ENCODE data around the gene DDX3X.

DDX3X gene

GRCh38 chrX:41347186-41347585 lies 13.2 kb downstream of the DDX3X start:
- TF ChIP-seq, protein P1, sequence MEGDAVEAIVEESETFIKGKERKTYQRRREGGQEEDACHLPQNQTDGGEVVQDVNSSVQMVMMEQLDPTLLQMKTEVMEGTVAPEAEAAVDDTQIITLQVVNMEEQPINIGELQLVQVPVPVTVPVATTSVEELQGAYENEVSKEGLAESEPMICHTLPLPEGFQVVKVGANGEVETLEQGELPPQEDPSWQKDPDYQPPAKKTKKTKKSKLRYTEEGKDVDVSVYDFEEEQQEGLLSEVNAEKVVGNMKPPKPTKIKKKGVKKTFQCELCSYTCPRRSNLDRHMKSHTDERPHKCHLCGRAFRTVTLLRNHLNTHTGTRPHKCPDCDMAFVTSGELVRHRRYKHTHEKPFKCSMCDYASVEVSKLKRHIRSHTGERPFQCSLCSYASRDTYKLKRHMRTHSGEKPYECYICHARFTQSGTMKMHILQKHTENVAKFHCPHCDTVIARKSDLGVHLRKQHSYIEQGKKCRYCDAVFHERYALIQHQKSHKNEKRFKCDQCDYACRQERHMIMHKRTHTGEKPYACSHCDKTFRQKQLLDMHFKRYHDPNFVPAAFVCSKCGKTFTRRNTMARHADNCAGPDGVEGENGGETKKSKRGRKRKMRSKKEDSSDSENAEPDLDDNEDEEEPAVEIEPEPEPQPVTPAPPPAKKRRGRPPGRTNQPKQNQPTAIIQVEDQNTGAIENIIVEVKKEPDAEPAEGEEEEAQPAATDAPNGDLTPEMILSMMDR (IDR thresholded peaks at IDR 0.05; ENCODE audit: low read depth, low read length, missing control alignments) = no peak
- H3K4me3 ChIP-seq (replicated peaks; ENCODE audit: low read depth, low read length) = no peak overlapping the region
- no peak for DNase-seq (ENCODE audit: extremely low read depth, low read depth)

GRCh38 chrX:41348551-41348950 lies 14.6 kb downstream of the DDX3X start:
- DNase-seq (ENCODE audit: extremely low read depth, low read depth) = no peak
- H3K4me3 ChIP-seq (replicated peaks; ENCODE audit: low read depth, low read length) = no peak overlapping the region
- TF ChIP-seq, protein P1 (IDR thresholded peaks at IDR 0.05; ENCODE audit: low read depth, low read length, missing control alignments) = no peak

- no peak for DNase-seq (ENCODE audit: extremely low read depth, low read depth)
- TF ChIP-seq, protein P1 (IDR thresholded peaks at IDR 0.05; ENCODE audit: low read depth, low read length, missing control alignments) = no peak
- no peak overlapping the region for H3K4me3 ChIP-seq (replicated peaks; ENCODE audit: low read depth, low read length)
These were observed 16.4 kb downstream of the DDX3X start for GRCh38 chrX:41350150-41350975.

- TF ChIP-seq, protein P1 (IDR thresholded peaks at IDR 0.05; ENCODE audit: low read depth, low read length, missing control alignments) = no peak
- DNase-seq (ENCODE audit: extremely low read depth, low read depth) = no peak
- H3K4me3 ChIP-seq (replicated peaks; ENCODE audit: low read depth, low read length) = no peak overlapping the region
These were observed 17.1 kb downstream of the DDX3X start for GRCh38 chrX:41350976-41351569.

- DNase-seq (ENCODE audit: extremely low read depth, low read depth) = no peak
- H3K4me3 ChIP-seq (replicated peaks; ENCODE audit: low read depth, low read length) = no peak overlapping the region
- TF ChIP-seq, protein P1 (IDR thresholded peaks at IDR 0.05; ENCODE audit: low read depth, low read length, missing control alignments) = no peak
These were observed 18.0 kb downstream of the DDX3X start for GRCh38 chrX:41351923-41352322.

- DNase-seq (ENCODE audit: extremely low read depth, low read depth) = no peak
- TF ChIP-seq, protein P1 (IDR thresholded peaks at IDR 0.05; ENCODE audit: low read depth, low read length, missing control alignments) = no peak
- no peak overlapping the region for H3K4me3 ChIP-seq (replicated peaks; ENCODE audit: low read depth, low read length)
These were observed 18.4 kb downstream of the DDX3X start for GRCh38 chrX:41352329-41352838.

Measured in HFF-Myc (cell line).